ENCODE results near the gene RBM4. TPM values are rescaled to one million over a fixed set of nuclear protein-coding genes. Genes with fewer than 3 reads are reported as not detected.

RBM4 gene
- total and polyA plus RNA-seq, 2 experiments from 2014 or later: 142 to 241 TPM

GRCh38 chr11:66626926-66627325 is 11.6 kb upstream of the RBM4 start:
- Histone ChIP-seq H3K4me1 (ENCODE audit: low read depth) (no peaks in the 10 kb centered on the region), H3K4me3 (no peak overlapping the region), H3K36me3 (peaks cover 62% of the 10 kb centered on the region), H3K27ac (no peak overlapping the region), H3K9me3 (ENCODE audit: low read depth) (no peaks in the 10 kb centered on the region), H3K27me3 (no peaks in the 10 kb centered on the region)
- TF ChIP-seq CTCF (IDR thresholded peaks at IDR 0.05; ENCODE audit: low read depth, low read length): no peak
- DNase-seq (ENCODE audit: low read depth in 1 of 2, low spot score in 1 of 2): no peak

GRCh38 chr11:66628061-66628603 is 10.4 kb upstream of the RBM4 start:
- no peaks in the 10 kb centered on the region for H3K9me3 ChIP-seq (ENCODE audit: low read depth)
- H3K27ac ChIP-seq: peak overlapping the region; percentile 28
- peaks cover 59% of the 10 kb centered on the region for H3K36me3 ChIP-seq
- no peak for TF ChIP-seq CTCF (IDR thresholded peaks at IDR 0.05; ENCODE audit: low read depth, low read length)
- DNase-seq (ENCODE audit: low read depth in 1 of 2, low spot score in 1 of 2): no peak
- no peak overlapping the region for H3K4me3 ChIP-seq
- no peaks in the 10 kb centered on the region for H3K27me3 ChIP-seq
- no peaks in the 10 kb centered on the region for H3K4me1 ChIP-seq (ENCODE audit: low read depth)

GRCh38 chr11:66629356-66629755 is 9.1 kb upstream of the RBM4 start:
- TF ChIP-seq CTCF (IDR thresholded peaks at IDR 0.05; ENCODE audit: low read depth, low read length): no peak
- Histone ChIP-seq H3K9me3 (ENCODE audit: low read depth) (no peaks in the 10 kb centered on the region), H3K36me3 (peaks cover 52% of the 10 kb centered on the region), H3K4me1 (ENCODE audit: low read depth) (no peaks in the 10 kb centered on the region), H3K4me3 (no peak overlapping the region), H3K27ac (peak overlapping the region; percentile 34), H3K27me3 (no peaks in the 10 kb centered on the region)
- DNase-seq (ENCODE audit: low read depth in 1 of 2, low spot score in 1 of 2): no peak

GRCh38 chr11:66631883-66632282 is 6.6 kb upstream of the RBM4 start:
- H3K4me1 ChIP-seq (ENCODE audit: low read depth): no peaks in the 10 kb centered on the region
- H3K36me3 ChIP-seq: peaks cover 31% of the 10 kb centered on the region
- TF ChIP-seq CTCF (IDR thresholded peaks at IDR 0.05; ENCODE audit: low read depth, low read length): no peak
- no peak overlapping the region for H3K27ac ChIP-seq
- DNase-seq (ENCODE audit: low read depth in 1 of 2, low spot score in 1 of 2): no peak
- H3K9me3 ChIP-seq (ENCODE audit: low read depth): no peaks in the 10 kb centered on the region
- no peaks in the 10 kb centered on the region for H3K27me3 ChIP-seq
- no peak overlapping the region for H3K4me3 ChIP-seq

- no peak overlapping the region for H3K4me3 ChIP-seq
- DNase-seq (ENCODE audit: low read depth in 1 of 2, low spot score in 1 of 2): no peak
- H3K27me3 ChIP-seq: no peaks in the 10 kb centered on the region
- TF ChIP-seq CTCF (IDR thresholded peaks at IDR 0.05; ENCODE audit: low read depth, low read length): no peak
- H3K27ac ChIP-seq: no peak overlapping the region
- H3K9me3 ChIP-seq (ENCODE audit: low read depth): no peaks in the 10 kb centered on the region
- H3K36me3 ChIP-seq: peaks cover 20% of the 10 kb centered on the region
- H3K4me1 ChIP-seq (ENCODE audit: low read depth): peaks cover 8% of the 10 kb centered on the region
Observed at GRCh38 chr11:66632952-66633351, 5.6 kb upstream of the RBM4 start.

All from cardiac muscle cell (in vitro differentiated cells and primary cell).